Measurements from ENCODE around the gene BMP5. TPM values are rescaled to one million over a fixed set of nuclear protein-coding genes. Genes with fewer than 3 reads are reported as not detected.
A peak's percentile ranks its signal among the peaks of the same experiment; 100 is the strongest.

The BMP5 gene
- total RNA-seq, 1 donor from 2014 or later, result 4.9 TPM

DNA sequence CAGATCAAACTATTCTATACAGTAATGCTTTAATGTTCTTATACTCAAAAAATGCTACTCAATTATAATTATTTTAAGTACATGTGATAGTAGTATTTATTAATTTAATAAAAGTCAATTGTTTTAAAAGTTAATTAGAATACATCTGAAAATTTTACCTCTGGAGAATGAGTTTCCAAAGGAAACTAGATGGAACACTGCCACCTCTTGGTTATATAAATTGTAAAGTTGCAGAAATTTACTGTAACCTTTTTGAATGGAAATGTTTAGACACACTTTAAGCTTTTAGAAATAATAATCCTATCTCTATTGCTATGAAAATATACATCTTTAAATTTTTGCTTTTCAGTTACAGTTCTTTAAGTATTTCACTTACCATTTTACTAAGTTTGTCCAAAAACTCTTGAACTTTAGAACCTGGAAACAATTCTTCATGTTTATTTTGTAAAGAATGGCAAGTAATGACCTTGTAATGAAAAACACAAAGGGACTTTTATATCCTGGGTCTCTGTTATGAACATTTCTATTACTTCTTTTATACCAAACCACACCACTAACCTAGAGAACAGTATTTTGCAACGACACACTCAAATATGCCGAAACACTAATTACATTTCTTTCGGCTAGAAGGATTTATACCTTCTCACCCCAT is 10.9 kb upstream of the BMP5 start:
- H3K27me3 Mint-ChIP-seq (ENCODE audit: low read depth), result no peaks in the 10 kb centered on the region
- no peaks in the 10 kb centered on the region for H3K36me3 Mint-ChIP-seq
- H3K9me3 Mint-ChIP-seq, result peaks cover 7% of the 10 kb centered on the region
- DNase-seq (ENCODE audit: low spot score in 2 of 2, unreplicated experiment in 2 of 2), result no peak
- peaks cover 15% of the 10 kb centered on the region for H3K4me1 Mint-ChIP-seq
- TF ChIP-seq, protein P1, sequence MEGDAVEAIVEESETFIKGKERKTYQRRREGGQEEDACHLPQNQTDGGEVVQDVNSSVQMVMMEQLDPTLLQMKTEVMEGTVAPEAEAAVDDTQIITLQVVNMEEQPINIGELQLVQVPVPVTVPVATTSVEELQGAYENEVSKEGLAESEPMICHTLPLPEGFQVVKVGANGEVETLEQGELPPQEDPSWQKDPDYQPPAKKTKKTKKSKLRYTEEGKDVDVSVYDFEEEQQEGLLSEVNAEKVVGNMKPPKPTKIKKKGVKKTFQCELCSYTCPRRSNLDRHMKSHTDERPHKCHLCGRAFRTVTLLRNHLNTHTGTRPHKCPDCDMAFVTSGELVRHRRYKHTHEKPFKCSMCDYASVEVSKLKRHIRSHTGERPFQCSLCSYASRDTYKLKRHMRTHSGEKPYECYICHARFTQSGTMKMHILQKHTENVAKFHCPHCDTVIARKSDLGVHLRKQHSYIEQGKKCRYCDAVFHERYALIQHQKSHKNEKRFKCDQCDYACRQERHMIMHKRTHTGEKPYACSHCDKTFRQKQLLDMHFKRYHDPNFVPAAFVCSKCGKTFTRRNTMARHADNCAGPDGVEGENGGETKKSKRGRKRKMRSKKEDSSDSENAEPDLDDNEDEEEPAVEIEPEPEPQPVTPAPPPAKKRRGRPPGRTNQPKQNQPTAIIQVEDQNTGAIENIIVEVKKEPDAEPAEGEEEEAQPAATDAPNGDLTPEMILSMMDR (IDR thresholded peaks at IDR 0.05; ENCODE audit: unreplicated experiment), result peak; percentile 28
- H3K4me3 Mint-ChIP-seq, result no peak overlapping the region
- H3K27ac Mint-ChIP-seq, result no peak overlapping the region

GRCh38 chr6:55882718-55883569 is 7.6 kb upstream of the BMP5 start:
- DNase-seq (ENCODE audit: low spot score in 2 of 2, unreplicated experiment in 2 of 2), result no peak
- H3K4me1 Mint-ChIP-seq, result peaks cover 24% of the 10 kb centered on the region
- H3K27me3 Mint-ChIP-seq (ENCODE audit: low read depth), result no peaks in the 10 kb centered on the region
- no peak overlapping the region for H3K4me3 Mint-ChIP-seq
- no peaks in the 10 kb centered on the region for H3K36me3 Mint-ChIP-seq
- peak overlapping the region; percentile 29 for H3K27ac Mint-ChIP-seq
- H3K9me3 Mint-ChIP-seq, result no peaks in the 10 kb centered on the region
- TF ChIP-seq, protein P1 (IDR thresholded peaks at IDR 0.05; ENCODE audit: unreplicated experiment), result no peak

GRCh38 chr6:55877283-55877682 is 1.9 kb upstream of the BMP5 start:
- H3K27me3 Mint-ChIP-seq (ENCODE audit: low read depth), result no peaks in the 10 kb centered on the region
- H3K27ac Mint-ChIP-seq, result peak overlapping the region; percentile 15
- DNase-seq (ENCODE audit: low spot score in 2 of 2, unreplicated experiment in 2 of 2), result no peak
- TF ChIP-seq, protein P1 (IDR thresholded peaks at IDR 0.05; ENCODE audit: unreplicated experiment), result no peak
- no peaks in the 10 kb centered on the region for H3K36me3 Mint-ChIP-seq
- peaks cover 39% of the 10 kb centered on the region for H3K4me1 Mint-ChIP-seq
- H3K4me3 Mint-ChIP-seq, result no peak overlapping the region
- H3K9me3 Mint-ChIP-seq, result no peaks in the 10 kb centered on the region

DNA sequence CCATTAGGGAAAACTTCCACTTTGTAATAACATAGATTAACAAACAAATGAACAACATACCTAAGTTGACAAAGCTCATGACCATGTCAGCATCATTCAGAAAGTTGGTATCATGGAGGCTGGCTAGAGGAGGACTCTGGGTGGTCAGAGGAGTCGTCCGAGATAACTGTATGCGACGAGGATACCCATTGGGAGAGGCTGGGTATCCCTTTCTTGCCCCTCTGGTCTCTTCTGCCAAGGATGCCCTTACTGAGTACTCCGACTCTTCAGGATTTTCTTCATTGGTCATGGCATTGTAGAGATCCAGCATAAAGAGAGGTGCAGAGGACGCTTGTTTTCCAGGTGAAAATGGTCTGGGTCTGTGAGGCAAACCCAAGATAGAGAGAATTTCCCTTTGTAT is 1.1 kb downstream of the BMP5 start:
- Mint-ChIP-seq H3K36me3 (no peaks in the 10 kb centered on the region), H3K4me1 (peaks cover 41% of the 10 kb centered on the region), H3K27ac (no peak overlapping the region), H3K9me3 (no peaks in the 10 kb centered on the region), H3K4me3 (peak overlapping the region; percentile 66), H3K27me3 (ENCODE audit: low read depth) (no peaks in the 10 kb centered on the region)
- no peak for DNase-seq (ENCODE audit: low spot score in 2 of 2, unreplicated experiment in 2 of 2)
- TF ChIP-seq, protein P1 (IDR thresholded peaks at IDR 0.05; ENCODE audit: unreplicated experiment), result no peak

DNA sequence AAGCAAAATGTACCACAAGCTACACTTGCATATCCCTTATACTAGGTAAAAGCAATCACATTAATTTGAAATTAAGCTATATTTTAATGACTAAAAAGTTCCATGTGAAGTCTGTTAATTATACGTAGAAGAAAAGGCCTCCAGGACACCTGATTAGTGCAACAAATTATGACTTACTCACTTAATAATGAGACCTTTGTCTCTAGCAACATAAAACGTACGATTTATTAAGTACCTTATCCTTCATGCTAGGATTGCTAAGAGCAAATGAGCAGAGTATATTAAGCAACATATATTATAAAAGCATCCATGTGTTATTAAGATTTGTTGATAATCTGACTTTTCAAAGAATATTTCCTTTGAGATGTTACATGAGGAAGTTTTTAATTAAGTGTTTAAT is 2.5 kb downstream of the BMP5 start:
- TF ChIP-seq, protein P1 (IDR thresholded peaks at IDR 0.05; ENCODE audit: unreplicated experiment), result no peak
- H3K27me3 Mint-ChIP-seq (ENCODE audit: low read depth), result no peaks in the 10 kb centered on the region
- H3K4me3 Mint-ChIP-seq, result peak overlapping the region; percentile 41
- no peak overlapping the region for H3K27ac Mint-ChIP-seq
- DNase-seq (ENCODE audit: low spot score in 2 of 2, unreplicated experiment in 2 of 2), result no peak
- peaks cover 50% of the 10 kb centered on the region for H3K4me1 Mint-ChIP-seq
- no peaks in the 10 kb centered on the region for H3K9me3 Mint-ChIP-seq
- H3K36me3 Mint-ChIP-seq, result no peaks in the 10 kb centered on the region
